ENCODE data around the gene STAM2. TPM values are rescaled to one million over a fixed set of nuclear protein-coding genes. Genes with fewer than 3 reads are reported as not detected.

The STAM2 gene
- total RNA-seq, 6 donors from 2014 or later, result 13.5 to 56.0 (median 31.4) TPM

- Histone ChIP-seq H3K27ac (no peak overlapping the region), H3K4me1 (no peaks in the 10 kb centered on the region), H3K4me3 (no peak overlapping the region), H3K9me3 (no peaks in the 10 kb centered on the region), H3K36me3 (no peaks in the 10 kb centered on the region), H3K27me3 (no peaks in the 10 kb centered on the region)
- TF ChIP-seq CTCF (IDR thresholded peaks at IDR 0.05) (no peak), EP300 (IDR thresholded peaks at IDR 0.05) (no peak), POLR2A (IDR thresholded peaks at IDR 0.05) (no peak), POLR2AphosphoS5 (IDR thresholded peaks at IDR 0.05) (no peak)
- ATAC-seq (ENCODE audit: low FRiP score in 2 of 2) (no peak), DNase-seq (no peak)
- 70 to 86% methylated on average over 4 of the region's 4 CpGs for WGBS, 2 donors
Measured at GRCh38 chr2:152106464-152106863, 69.1 kb downstream of the STAM2 start.

GRCh38 chr2:152103271-152103670 is 72.3 kb downstream of the STAM2 start:
- ATAC-seq (ENCODE audit: low FRiP score in 2 of 2), result no peak
- H3K4me1 ChIP-seq, result peaks cover 10 to 15% (median 14%) of the 10 kb centered on the region in 4 donors
- TF ChIP-seq POLR2AphosphoS5 (IDR thresholded peaks at IDR 0.05), result no peak
- TF ChIP-seq CTCF (IDR thresholded peaks at IDR 0.05), result no peak
- TF ChIP-seq POLR2A (IDR thresholded peaks at IDR 0.05), result no peak
- no peak for TF ChIP-seq EP300 (IDR thresholded peaks at IDR 0.05)
- DNase-seq, result no peak
- peaks cover 0 to 6% (median 2%) of the 10 kb centered on the region in 4 donors for H3K27me3 ChIP-seq
- no peak overlapping the region for H3K27ac ChIP-seq
- no peaks in the 10 kb centered on the region for H3K36me3 ChIP-seq
- WGBS, 2 donors, result 97 to 98% methylated on average over 3 of the region's 3 CpGs
- H3K9me3 ChIP-seq, result no peaks in the 10 kb centered on the region
- H3K4me3 ChIP-seq, result no peak overlapping the region

GRCh38 chr2:152100961-152101360 is 74.6 kb downstream of the STAM2 start:
- H3K27ac ChIP-seq, result no peak overlapping the region
- H3K4me3 ChIP-seq, result no peak overlapping the region
- H3K27me3 ChIP-seq, result peaks cover 0 to 7% (median 2%) of the 10 kb centered on the region in 4 donors
- peaks cover 13 to 29% (median 21%) of the 10 kb centered on the region in 4 donors for H3K4me1 ChIP-seq
- no peaks in the 10 kb centered on the region for H3K36me3 ChIP-seq
- WGBS, 2 donors, result 78 to 100% methylated on average over 2 of the region's 2 CpGs
- no peak for ATAC-seq (ENCODE audit: low FRiP score in 2 of 2)
- no peak for TF ChIP-seq EP300 (IDR thresholded peaks at IDR 0.05)
- no peak for TF ChIP-seq POLR2A (IDR thresholded peaks at IDR 0.05)
- TF ChIP-seq POLR2AphosphoS5 (IDR thresholded peaks at IDR 0.05), result no peak
- no peak for TF ChIP-seq CTCF (IDR thresholded peaks at IDR 0.05)
- DNase-seq, result no peak
- H3K9me3 ChIP-seq, result no peaks in the 10 kb centered on the region

- DNase-seq, result peak in 1 of 2 donors; percentile 26
- H3K9me3 ChIP-seq, result no peaks in the 10 kb centered on the region
- 18 to 20% methylated on average over 14 to 19 of the region's 19 CpGs for WGBS, 2 donors
Measured at GRCh38 chr2:152099367-152100050, 76.1 kb downstream of the STAM2 start.

More at GRCh38 chr2:152099367-152100050, 76.1 kb downstream of the STAM2 start:
- Histone ChIP-seq H3K36me3 (no peaks in the 10 kb centered on the region), H3K27me3 (peaks cover 0 to 7% (median 2%) of the 10 kb centered on the region in 4 donors), H3K27ac (peak overlapping the region in 1 of 4 donors; percentile 75), H3K4me3 (peak overlapping the region; percentile 63 to 83 (median 74)), H3K4me1 (peaks cover 13 to 29% (median 21%) of the 10 kb centered on the region in 4 donors)
- ATAC-seq (ENCODE audit: low FRiP score in 2 of 2), result peak; percentile 31 to 41
- TF ChIP-seq POLR2AphosphoS5 (IDR thresholded peaks at IDR 0.05) (no peak), EP300 (IDR thresholded peaks at IDR 0.05) (no peak), CTCF (IDR thresholded peaks at IDR 0.05) (no peak), POLR2A (IDR thresholded peaks at IDR 0.05) (no peak)
